CD4-positive, alpha-beta T cell treated with Interleukin-17A for 4 hours (primary cell): ENCODE data around the gene DOCK4.

Experiments
- DNase-seq: peaks from one replicate; pipeline ENCODE4 v3.0.0-alpha.2; 2020; ENCODE audit warnings: mixed read lengths

Gene DOCK4

GRCh38 chr7:111710839-111711380, 495.3 kb downstream of the DOCK4 start:
- no peak for DNase-seq

DNA sequence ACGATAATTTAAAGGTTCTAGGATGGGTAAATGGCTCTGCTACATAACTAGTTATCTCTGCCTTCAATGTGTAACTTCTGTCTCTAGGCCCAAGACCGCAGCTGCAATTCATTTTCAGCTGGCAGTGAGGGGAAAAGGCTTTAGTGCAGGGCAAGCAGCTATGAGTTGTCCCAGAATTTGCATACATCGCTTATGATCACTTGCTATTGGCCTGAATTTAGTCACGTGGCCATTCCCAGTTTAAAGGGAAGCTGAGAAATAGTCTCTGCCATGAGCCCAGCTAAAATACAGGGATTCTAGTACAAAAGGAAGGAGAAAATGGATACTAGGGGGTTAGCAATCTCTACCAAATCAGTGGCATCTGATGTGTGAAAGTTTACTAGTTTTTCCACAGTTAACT, 498.1 kb downstream of the DOCK4 start:
- no peak for DNase-seq

DNA sequence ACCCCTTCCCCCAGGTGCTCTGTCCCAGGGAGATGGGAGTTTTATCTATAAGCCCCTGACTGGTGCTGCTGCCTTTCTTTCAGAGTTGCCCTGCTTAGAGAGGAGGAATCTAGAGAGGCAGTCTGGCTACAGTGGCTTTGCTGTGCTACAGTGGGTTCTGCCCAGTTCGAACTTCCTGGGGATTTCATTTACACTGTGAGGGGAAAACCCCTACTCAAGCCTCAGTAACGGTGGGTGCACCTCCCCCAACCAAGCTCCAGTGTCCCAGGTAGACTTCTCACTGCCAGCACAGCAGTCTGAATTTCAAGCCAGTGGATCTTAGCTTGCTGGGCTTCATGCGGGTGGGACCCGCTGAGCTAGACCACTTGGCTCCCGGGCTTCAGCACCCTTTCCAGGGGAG, 500.4 kb downstream of the DOCK4 start:
- no peak for DNase-seq

- no peak for DNase-seq
These were observed 508.4 kb downstream of the DOCK4 start for GRCh38 chr7:111697771-111698170.

GRCh38 chr7:111694376-111694775, 511.8 kb downstream of the DOCK4 start:
- no peak for DNase-seq

- no peak for DNase-seq
These were observed 515.7 kb downstream of the DOCK4 start for GRCh38 chr7:111690364-111691111.

DNA sequence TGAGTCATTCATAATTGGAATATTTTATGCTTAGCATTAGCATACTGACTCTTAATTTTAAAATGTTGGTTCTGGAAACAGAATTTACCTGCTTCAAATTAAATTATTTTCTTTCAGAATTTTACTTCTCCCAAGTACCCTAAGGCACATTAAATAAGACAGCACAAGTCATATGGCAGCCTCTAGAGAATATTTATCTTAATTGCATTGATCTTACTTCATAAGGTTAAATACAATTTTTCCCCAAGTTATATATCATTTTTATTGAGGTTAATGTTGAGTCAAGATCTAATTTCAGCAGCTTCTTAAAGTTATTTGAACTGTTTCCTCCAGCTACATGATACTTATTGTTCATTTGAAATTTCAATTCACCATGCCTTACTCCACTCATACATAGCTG, 520.9 kb downstream of the DOCK4 start:
- no peak for DNase-seq

- DNase-seq, result no peak
These were observed 523.4 kb downstream of the DOCK4 start for GRCh38 chr7:111682588-111683340.

- no peak for DNase-seq
These were observed 525.0 kb downstream of the DOCK4 start for GRCh38 chr7:111681242-111681641.

GRCh38 chr7:111678986-111679385, 527.2 kb downstream of the DOCK4 start:
- DNase-seq, result no peak

DNA sequence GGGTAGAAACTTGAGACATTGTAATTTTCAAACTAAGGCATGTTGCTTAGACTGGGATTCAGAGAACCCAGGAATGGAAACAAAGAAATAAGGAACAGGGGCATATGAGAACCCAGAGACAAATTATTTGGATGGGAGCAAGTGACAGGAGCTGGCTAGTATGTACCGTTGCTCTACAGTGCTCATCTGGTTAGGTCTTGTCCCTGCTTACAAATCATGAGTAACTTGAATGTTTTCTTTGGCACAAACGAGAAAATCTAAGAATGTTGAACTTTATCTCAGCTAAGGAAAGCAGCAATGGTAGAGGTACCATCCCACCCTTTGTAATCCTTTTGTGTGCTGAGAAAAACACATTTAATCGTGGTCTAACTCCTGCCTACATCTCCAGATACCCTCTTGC, 527.9 kb downstream of the DOCK4 start:
- no peak for DNase-seq

DNA sequence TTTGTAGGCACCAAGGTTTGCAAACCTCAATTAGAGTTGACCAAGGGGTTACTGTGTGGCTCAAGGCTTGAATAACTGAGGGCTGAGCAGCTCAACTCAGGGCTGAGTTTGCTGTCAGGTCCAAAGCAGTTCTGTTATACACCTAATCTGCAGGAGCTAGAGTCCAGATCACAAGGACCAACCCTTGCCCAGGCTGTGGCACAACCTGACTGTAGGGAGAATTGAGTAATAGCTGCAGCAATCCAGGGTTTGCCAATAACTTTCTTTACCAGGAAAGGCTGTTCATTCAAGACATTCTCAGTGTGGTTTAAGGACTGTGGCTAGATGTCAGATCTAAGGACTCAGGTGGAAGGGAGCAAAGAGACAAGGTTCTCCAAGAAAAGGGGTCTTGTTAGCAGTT, 528.4 kb downstream of the DOCK4 start:
- no peak for DNase-seq

DNA sequence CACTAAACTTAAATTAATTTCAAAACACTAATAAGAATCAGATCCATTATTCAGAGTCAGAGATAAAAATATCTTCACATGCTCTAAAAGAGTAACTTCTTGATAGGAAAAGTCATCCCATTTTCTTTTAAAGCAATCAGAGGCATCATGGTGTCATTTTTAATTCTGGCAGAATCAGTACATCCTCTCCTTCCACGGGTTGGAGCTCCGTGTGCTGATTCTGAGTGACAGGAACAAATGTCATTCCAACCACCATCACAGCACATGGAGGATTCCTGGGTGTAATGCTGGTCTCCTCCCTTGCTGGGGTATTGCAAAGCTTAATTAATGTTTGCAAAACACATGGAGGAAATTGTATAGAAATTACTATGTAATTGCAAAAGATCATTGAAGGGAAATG, 529.4 kb downstream of the DOCK4 start:
- no peak for DNase-seq
